Measurements from ENCODE around the gene RNF167.
A peak's percentile ranks its signal among the peaks of the same experiment; 100 is the strongest.
"Not testable (repeated sequence)": the region's sequence is repeated elsewhere in the genome, so short reads cannot be mapped to it uniquely, and the experiment has no call there.

RNF167 gene

DNA sequence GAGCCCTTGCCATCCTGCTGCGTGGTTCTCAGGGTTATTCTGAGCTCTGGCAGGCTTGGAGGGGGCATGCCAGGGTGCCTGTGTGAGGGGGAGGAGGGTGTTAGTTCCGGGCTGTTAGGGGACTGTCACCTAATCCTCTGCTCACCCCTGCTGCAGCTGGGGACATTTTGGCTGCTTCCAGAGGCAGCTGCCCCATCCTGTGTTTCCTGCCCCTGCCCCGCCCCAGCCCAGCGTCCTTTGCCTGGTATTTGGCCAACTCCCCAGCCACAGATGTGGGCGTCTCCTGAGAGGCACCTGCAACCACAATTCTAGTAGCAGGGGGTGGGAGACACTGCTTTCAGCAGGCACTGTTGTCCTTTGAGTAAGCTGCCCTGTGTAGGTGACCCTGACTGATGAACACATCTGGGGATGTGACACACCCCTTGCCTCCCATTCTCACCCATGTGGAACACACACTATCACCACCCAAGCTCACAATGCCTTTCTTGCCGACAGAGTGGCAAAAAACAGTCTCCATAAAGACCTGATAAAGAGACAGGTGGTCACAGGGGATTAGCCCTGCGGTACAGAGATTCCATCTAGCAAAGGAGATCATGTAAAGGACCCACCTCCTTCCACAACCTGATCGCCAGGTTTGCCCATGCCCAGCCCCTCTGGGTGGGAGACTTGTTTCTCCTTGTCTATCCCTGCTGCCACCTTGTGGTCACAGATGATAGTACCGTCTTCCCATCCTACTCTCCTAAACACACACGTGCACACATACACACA lies 36.8 kb upstream of the RNF167 start, which contains the start of gene CHRNE:
TSS of gene CHRNE (minus strand) at position 48 of the 768 bp plus-strand sequence. CDS start at position 13, 35 bp downstream.
- DNase-seq = peak; percentile 63

DNA sequence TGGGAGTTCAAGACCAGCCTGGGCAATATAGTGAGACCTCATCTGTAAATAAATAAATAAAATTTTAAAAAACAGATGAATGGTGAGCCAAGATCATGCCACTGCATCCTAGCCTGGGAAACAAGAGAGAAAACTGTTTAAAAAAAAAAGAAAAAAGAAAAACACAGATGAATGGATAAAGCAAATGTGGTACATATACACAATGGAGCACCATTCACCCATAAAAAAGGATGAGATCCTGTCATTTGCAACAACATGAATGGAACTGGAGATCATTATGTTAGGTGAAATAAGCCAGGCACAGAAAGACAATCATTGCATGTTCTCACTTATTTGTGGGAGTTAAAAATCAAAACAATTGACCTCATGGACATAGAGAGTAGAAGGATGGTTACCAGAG lies 33.4 kb upstream of the RNF167 start:
- not testable (repeated sequence) for DNase-seq

DNA sequence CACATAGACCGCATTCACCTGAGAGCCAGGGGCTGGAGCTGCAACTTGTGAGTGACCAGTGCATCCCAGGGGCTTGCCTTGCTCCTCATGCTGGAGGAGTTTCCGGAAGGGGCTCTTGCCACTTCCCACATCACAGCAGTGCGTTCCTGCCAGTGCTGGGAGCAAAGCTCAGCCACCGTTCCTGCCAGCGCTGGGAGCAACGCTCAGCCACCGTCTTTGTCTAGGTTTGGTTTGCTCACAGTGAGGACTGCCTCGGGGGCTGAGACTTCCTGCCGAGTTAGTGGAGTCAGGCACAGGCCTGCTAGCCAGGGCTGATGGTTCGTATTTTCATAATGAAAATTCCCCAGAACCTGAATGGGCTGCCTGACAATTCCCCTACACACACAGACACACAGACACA lies 31.8 kb upstream of the RNF167 start:
- no peak for DNase-seq

DNA sequence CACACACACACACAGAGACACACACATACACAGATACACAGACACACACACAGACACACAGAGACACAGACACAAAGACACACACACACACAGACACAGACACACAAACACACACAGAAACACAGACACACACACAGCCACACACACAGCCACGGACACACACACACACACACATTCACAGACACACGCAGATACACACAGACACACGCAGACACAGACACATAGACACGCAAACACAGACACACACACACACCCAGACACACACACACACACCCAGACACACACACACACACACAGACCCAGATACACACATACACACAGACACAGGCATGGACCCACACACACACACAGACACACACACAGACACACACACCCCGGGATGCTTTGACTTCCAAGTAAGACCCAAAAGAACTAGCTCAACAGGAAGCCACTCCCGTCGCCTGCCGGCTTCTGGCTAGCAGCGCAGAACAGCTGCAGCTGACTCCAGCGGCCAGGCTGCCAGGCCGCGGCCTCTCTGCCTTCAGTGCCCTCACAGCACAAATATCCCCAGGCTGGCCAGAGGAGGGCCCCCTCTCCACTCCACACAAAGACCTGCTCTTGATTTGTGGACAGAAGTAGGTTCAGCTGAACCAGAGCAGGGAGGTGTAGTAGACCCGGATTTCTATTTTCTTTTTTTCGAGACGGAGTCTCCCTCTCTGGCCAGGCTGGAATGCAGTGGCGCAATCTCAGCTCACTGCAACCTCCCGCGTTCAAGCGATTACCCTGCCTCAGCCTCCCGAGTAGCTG lies 31.2 kb upstream of the RNF167 start:
- peak; percentile 66 for DNase-seq

DNA sequence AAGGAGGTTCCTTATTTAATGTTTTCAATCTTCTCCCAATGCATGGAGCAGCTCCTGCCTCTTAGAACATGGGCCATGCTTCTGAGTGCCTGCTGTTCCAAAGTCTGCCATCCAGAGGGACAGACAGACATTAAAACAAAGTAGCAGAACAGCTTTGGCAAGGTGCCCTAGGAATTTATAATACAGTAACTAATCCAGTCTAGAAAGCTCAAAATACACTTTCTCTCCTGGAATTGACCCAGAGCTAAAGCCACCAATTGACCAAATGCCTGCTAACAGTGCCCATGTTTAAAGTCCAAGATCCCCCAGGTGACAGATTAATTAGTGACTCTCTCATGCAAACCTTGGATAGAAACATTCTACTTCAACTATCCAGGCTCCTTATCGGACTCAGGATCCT lies 26.1 kb upstream of the RNF167 start:
- DNase-seq = no peak

DNA sequence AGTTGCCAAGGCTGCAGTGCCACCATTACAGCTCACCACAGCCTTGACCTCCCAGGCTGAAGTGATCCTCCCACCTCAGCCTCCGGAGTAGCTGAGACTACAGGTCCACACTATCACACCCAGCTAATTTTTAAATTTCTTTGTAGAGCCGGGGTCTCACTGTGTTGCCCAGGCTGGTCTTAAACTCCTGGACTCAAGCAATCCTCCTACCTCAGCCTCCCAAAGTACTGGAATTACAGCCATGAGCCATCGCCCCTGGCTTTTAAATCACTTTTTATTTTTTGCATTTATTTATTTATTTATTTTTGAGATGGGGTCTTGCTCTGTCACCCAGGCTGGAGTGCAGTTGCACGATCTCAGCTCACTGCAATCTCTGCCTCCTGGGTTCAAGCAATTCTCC lies 25.5 kb upstream of the RNF167 start:
- DNase-seq = not testable (repeated sequence)

DNA sequence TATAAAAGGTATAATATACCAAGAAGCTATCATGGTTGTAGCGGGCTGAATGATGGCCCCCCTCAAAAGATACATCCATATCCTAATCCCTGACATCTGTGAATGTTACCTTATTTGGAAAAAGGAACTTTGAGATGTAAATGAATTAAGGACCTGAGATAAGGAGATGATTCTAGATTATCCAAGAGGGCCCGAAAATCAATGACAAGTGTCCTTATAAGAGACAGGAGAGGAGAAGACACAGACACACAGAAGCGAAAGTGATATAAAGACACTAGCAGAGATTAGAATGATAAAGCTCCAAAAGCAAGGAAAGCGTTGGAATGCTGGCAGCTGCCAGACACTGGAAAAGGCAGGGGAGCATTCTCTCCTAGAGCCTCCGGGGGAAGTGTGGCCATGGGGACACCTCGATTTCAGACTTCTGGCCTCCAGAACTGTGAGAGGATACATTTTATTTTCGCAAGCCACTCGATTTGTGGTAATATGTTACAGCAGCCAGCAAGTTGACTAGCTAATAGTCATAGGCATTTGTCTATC lies 20.5 kb upstream of the RNF167 start:
- no peak for DNase-seq

DNA sequence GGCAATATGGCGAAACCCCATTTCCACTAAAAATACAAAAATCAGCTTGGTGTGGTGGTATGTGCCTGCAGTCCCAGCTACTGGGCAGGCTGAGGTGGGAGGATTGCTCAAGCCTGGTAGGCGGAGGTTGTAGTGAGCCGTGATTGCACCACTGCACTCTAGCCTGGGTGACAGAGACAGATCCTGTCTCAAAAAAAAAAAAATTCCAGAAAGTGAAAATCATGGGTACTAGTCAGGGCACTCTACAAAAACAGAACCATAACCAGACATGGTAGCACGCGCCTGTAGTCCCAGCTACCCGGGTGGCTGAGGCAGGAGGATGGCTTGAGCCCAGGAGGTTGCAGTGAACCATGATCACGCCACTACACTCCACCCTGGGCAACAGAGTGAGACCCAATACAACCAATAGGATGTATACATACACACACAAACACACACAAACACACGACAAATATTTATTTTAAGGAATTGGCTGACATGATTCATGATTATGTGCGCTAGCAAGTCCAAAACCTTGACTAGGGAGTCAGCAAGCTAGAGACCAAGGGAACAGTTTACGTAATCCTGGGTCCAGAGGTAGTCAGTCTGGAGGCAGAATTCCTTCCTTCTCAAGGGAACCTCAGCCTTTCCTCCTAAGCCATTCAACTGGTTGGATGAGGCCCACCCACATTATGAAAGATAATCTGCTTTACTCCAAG lies 19.6 kb upstream of the RNF167 start:
- no peak for DNase-seq

DNA sequence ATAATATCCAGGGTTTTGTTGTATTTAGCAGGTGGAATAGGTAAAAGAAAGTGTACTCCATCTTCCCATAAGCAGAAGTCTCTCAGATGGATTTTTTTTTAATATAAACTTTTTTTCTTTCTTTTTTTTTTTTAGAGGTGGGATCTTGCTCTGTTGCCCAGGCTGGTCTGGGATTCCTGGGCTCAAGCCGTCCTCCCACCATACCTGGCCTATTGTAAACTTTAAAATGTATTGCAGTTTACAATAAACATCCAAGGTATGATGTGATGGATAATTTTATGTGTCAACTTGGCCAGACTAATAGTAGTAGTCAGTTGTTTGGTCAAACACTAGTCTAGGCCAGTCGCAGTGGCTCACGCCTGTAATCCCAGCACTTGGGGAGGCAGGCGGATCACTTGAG lies 18.7 kb upstream of the RNF167 start:
- no peak for DNase-seq

DNA sequence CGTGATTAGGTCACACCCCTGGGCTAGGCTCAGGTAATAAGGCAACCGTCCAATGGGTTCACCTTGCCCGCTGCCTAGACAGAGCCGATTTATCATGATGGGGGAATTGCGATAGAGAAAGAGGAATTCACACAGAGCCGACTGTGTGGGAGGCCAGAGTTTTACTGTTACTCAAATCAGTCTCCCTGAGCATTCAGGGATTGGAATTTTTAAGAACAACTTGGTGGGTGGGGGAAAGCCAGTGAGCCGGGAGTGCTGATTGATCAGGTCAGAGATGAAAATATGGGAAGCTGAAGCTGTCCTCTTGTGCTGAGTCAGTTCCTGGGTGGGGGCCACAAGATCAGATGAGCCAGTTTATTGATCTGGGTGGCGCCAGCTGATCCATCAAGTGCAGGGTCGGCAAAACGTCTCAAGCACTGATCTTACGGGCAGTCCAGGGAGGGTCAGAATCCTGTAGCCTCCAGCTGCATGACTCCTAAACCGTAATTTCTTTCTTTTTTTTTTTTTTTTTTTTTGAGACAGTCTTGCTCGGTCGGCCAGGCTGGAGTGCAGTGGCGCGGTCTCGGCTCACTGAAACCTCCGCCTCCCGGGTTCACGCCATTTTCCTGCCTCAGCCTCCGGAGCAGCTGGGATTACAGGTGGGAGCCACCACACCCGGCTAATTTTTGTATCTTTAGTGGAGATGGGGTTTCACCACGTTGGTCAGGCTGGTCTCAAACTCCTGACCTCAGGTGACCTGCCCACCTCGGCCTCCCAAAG lies 13.3 kb upstream of the RNF167 start:
- not testable (repeated sequence) for DNase-seq

DNA sequence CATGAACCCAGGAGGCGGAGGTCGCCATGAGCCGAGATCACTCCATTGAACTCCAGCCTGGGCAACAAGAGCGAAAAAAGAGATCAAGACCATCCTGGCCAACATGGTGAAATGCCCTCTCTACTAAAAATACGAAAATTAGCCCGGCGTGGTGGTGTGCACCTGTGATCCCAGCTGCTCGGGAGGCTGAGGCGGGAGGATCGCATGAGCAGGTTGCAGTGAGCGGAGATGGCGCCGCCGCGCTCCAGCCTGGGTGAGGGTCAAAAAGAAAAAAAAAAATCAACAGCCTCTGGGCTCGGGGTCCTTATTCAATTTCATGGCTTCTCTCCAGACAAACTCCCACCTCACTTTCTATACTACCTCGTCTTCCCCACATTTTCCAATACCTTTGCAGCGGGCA lies 11.2 kb upstream of the RNF167 start:
- no peak for DNase-seq

DNA sequence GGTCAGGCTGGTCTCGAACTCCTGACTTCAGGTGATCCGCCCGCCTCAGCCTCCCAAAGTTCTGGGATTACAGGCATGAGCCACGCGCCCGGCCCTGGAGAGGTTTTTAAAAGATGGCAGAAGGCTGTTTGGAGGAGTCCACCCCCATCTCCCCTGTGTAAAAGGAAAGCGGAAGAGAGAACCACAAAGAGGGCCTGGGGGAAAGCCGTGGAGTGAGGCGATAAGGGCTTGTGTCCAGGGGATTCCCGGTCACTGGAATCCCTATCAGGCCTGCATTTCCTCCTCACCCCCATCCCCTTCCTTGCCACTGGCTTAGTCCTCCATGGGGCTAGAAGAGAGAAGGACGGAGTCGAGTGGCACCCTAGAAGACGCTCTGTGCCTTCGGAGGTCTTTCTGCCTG lies 8.1 kb upstream of the RNF167 start, which contains the start of gene GP1BA:
TSS of gene GP1BA (plus strand) at position 315 of the 400 bp plus-strand sequence. CDS start 328 bp downstream, outside the sequence.
- no peak for DNase-seq

DNA sequence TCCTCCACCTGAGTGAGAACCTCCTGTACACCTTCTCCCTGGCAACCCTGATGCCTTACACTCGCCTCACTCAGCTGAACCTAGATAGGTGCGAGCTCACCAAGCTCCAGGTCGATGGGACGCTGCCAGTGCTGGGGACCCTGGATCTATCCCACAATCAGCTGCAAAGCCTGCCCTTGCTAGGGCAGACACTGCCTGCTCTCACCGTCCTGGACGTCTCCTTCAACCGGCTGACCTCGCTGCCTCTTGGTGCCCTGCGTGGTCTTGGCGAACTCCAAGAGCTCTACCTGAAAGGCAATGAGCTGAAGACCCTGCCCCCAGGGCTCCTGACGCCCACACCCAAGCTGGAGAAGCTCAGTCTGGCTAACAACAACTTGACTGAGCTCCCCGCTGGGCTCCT lies 7.3 kb upstream of the RNF167 start:
- no peak for DNase-seq

DNA sequence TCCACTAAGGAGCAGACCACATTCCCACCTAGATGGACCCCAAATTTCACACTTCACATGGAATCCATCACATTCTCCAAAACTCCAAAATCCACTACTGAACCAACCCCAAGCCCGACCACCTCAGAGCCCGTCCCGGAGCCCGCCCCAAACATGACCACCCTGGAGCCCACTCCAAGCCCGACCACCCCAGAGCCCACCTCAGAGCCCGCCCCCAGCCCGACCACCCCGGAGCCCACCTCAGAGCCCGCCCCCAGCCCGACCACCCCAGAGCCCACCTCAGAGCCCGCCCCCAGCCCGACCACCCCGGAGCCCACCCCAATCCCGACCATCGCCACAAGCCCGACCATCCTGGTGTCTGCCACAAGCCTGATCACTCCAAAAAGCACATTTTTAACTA lies 6.4 kb upstream of the RNF167 start:
- DNase-seq = no peak

DNA sequence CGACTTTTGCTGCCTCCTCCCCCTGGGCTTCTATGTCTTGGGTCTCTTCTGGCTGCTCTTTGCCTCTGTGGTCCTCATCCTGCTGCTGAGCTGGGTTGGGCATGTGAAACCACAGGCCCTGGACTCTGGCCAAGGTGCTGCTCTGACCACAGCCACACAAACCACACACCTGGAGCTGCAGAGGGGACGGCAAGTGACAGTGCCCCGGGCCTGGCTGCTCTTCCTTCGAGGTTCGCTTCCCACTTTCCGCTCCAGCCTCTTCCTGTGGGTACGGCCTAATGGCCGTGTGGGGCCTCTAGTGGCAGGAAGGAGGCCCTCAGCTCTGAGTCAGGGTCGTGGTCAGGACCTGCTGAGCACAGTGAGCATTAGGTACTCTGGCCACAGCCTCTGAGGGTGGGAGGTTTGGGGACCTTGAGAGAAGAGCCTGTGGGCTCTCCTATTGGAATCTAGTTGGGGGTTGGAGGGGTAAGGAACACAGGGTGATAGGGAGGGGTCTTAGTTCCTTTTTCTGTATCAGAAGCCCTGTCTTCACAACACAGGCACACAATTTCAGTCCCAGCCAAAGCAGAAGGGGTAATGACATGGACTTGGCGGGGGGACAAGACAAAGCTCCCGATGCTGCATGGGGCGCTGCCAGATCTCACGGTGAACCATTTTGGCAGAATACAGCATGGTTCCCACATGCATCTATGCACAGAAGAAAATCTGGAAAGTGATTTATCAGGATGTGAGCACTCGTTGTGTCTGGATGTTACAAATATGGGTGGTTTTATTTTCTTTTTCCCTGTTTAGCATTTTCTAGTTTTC lies 5.7 kb upstream of the RNF167 start:
- DNase-seq = peak; percentile 46

DNA sequence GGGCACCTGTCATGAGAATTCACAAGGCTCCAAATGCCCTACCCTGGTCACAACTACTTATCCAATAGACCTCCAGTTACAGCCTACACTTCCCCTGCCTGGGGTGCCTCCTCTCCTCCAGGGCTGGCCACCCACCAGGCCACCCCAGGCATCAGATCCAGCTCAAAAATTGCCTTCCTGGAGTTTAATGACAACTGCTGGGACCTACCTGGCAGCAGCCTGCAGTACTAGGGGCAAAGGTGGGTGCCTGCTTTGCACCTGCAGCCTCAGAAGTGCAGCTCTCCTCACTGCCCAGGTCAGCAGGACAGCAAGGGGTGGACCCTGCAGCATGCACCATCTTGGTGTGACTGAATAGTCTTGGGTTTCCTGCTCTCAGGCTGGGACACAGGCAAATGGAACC lies 4.4 kb upstream of the RNF167 start:
- DNase-seq = no peak

DNA sequence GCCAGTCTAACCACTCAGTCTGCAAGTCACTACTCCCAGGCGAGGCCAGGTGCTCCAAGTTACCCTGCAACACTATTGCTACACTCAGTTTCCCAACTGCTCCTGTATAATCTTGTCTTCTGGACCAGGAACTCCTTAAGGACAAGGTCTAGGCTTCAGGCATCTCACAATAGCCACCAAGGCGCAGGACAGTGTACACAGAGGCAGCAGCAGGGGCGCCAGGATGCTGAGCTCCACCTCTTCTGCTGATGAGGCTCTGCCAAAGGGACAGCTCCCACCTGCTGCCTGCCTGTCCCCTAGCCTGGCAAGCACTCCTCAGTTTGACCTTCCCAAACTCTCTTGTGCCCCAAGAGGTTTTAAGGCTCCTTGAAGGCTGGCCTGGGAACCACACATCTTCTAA lies 3.6 kb upstream of the RNF167 start:
- no peak for DNase-seq

DNA sequence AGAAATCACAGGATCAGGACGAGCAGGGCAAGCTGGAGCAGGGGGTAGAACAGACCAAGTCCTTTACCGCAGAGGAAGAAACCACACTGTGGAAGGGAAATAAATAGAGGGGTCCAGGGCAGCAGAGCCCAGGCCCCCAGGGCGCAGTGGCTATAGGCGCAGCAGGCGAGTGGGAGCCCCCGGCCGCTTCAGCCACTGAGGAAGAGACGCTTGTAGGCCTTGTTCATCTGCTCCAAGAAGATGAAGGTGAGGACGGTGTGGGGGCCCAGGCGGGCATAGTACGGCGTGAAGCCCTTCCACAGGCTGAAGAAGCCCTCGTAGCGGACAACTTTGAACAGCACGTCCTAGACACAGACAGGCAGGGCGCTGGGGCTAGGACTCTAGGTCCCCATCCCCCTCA lies 2.5 kb upstream of the RNF167 start:
- DNase-seq = no peak

DNA sequence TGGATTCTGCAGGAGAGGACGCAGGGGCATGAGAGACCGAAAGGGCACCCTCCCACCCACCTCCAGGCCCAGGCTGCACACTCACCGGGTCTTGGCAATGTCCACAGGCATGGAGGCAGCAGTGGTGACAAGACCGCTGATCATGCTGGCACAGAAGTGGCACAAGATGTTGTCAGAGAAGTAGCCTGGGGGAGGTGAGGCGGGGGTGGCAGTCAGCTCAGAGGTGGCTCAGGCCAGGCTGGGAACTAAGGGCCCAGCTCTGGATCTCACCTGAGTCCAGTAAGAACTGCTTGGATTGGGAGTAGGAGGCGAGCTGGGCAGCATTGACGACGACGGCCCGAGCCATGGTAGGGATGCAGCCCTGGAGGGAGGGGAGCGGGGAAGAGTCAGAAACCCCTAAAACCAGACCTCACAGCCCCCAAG lies 2.0 kb upstream of the RNF167 start:
- DNase-seq = no peak

DNA sequence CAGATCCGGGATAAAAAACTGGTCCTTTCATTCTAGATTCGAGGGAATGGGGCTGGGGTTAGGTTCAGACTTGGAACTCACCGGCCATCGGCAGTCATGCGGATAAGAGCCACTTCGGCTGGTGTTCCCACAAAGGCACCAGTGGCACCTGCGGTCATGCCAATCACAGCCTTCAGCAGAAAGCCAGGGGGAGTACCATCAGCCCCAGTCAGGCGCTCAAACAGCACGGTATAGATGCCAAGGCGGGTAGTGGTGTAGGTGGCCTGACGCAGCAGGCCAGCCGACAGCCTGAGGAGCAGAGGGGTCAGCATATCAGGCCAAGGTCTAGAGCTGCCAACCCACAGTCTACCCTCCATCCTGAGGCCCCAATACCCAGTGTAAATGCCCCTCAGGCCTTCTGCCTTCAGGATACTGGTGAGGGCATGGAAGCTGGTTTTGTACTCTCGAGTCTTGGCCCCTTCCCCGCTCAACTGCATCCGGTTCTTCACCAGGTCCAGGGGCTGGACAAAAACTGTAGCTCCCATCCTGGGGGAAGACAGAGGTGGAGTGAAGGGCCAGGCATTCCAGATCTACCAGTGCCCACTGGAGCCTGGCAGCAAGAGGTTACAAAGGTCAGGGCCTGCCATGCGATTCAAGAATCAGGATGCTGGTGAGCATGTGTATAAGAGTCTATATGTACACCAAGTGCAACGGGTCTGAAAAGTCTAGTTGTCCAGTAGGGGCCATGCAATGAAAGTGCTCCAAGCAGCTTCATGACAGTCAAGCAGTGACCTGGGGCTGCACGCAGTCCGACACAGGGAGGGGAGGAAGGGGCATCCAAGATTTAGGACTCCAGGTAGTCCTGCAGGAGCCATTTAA lies 1.2 kb upstream of the RNF167 start:
- no peak for DNase-seq

DNA sequence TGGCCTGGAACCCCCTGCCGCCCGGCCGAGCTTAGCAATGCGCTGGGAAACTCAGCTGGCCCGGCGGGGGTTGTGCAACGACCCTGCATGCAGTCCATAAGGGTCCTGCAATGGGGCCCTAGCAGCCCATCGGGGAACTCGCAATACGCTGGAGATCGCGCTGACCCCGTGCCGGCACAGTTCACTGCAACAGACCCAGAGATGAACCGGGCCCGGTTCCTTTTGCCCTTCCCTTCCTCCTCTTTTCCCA lies 597 bp upstream of the RNF167 start:
- no peak for DNase-seq

Measured in activated CD4-positive, CD25-positive, alpha-beta regulatory T cell treated with anti-CD3 and anti-CD28 coated beads, Interleukin-2, amount 50 U/mL, for 72 hours (primary cell).